Nephron progenitor cell (in vitro differentiated cells): ENCODE measurements around the gene BEST2.

Experiments used
- DNase-seq: peaks from one replicate; pipeline ENCODE4 v3.0.0; 2021
- H3K27ac Mint-ChIP-seq: 2 replicates; pipeline ENCODE4 v1.8.0; 2021; ENCODE audit warnings: mild to moderate bottlenecking, moderate library complexity, mixed read lengths
- H3K27me3 Mint-ChIP-seq: 2 replicates; pipeline ENCODE4 v1.8.0; 2021; ENCODE audit warnings: mild to moderate bottlenecking, low read depth, mixed read lengths; ENCODE audit not compliant: poor library complexity
- H3K36me3 Mint-ChIP-seq: 2 replicates; pipeline ENCODE4 v1.8.0; 2021; ENCODE audit warnings: low read depth, mixed read lengths
- H3K4me1 Mint-ChIP-seq: 2 replicates; pipeline ENCODE4 v1.8.0; 2021; ENCODE audit warnings: mixed read lengths
- H3K4me3 Mint-ChIP-seq: 2 replicates; pipeline ENCODE4 v1.8.0; 2021; ENCODE audit warnings: mild to moderate bottlenecking, moderate library complexity, mixed read lengths
- H3K9me3 Mint-ChIP-seq: 2 replicates; pipeline ENCODE4 v1.8.0; 2021; ENCODE audit warnings: mild to moderate bottlenecking, moderate library complexity, mixed read lengths
- TF ChIP-seq, protein P1 (sequence below): fragments of 200-600 bp; sonication (generic); IDR thresholded peaks from 2 replicates; pipeline ENCODE4 v1.5.0; 2021; ENCODE audit warnings: antibody characterized with exemption

Gene BEST2

DNA sequence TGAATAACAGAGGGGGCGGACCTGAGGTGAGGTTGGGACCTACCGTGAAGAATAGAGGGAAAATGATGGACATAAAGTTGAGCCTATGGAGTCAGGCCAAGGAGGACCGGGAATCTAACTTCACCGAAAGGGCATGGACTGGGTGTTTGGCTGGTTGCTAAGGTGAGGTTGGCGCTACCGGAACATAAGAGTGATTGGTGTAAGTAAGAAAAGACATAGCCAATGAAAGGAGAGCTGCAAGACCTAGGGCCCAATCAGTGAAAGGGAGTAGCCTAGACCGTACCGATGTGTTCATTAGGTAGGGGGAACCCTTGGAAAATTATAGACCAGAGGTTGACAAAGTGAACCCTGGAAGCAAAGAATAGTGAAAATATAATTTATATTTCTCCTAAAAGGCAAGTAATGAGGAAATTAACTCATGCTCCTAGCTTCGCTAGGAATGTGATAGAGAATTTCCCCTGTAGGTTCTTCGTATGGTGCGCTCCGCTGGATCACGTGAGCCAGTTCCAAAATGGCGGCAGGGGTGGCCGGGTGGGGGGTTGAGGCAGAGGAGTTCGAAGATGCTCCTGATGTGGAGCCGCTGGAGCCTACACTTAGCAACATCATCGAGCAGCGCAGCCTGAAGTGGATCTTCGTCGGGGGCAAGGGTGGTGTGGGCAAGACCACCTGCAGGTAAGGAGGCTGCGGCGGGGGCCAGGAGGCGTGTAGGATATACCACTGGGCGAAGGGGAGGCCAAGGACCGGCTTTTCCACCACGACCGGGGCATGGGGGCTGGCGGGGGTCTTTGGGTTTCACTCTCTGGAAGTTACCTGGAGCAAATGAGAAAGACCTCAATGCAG, 14.4 kb upstream of the BEST2 start, which contains the start of gene GET3:
GET3 (plus strand) TSS at position 503 of the 840 bp plus-strand sequence; CDS start at position 512, 9 bp downstream.
- Mint-ChIP-seq H3K27me3 (peaks cover 5% of the 10 kb centered on the region), H3K4me3 (peak within 1 kb of the TSS; percentile 100), H3K36me3 (peaks cover 26% of the 10 kb centered on the region), H3K4me1 (peaks cover 43% of the 10 kb centered on the region), H3K27ac (peak within 1 kb of the TSS; percentile 100), H3K9me3 (no peaks in the 10 kb centered on the region)
- TF ChIP-seq, protein P1, sequence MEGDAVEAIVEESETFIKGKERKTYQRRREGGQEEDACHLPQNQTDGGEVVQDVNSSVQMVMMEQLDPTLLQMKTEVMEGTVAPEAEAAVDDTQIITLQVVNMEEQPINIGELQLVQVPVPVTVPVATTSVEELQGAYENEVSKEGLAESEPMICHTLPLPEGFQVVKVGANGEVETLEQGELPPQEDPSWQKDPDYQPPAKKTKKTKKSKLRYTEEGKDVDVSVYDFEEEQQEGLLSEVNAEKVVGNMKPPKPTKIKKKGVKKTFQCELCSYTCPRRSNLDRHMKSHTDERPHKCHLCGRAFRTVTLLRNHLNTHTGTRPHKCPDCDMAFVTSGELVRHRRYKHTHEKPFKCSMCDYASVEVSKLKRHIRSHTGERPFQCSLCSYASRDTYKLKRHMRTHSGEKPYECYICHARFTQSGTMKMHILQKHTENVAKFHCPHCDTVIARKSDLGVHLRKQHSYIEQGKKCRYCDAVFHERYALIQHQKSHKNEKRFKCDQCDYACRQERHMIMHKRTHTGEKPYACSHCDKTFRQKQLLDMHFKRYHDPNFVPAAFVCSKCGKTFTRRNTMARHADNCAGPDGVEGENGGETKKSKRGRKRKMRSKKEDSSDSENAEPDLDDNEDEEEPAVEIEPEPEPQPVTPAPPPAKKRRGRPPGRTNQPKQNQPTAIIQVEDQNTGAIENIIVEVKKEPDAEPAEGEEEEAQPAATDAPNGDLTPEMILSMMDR, result no peak
- peak; percentile 82 for DNase-seq

DNA sequence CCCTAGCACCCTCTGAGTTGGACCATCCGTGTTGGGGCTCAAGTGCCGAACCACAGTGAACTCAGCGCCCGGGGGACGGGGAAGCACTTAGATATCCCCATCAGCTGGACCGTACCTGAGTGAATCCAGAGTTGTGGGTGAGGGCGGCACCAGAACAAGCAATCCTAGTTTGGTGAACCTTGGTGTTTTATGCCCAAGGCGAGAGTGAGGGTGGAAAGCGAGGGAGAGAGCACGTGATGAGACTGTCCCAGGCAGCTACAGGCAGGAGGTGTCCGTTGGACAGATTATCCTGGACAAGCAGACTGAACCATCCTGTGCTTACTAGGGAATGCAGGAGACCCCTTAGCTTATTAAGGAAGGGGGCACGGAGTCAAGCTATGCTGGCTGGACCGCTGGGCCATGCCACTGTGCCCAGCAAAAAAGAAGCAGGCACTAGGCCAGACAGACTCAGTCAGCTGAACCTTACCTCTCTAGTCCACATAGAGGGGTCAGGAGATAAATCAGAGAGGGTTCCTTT, 13.7 kb upstream of the BEST2 start:
- Mint-ChIP-seq H3K4me3 (peak overlapping the region; percentile 100), H3K27ac (peak overlapping the region; percentile 100), H3K27me3 (peaks cover 2% of the 10 kb centered on the region), H3K9me3 (no peaks in the 10 kb centered on the region), H3K4me1 (peaks cover 36% of the 10 kb centered on the region), H3K36me3 (peaks cover 27% of the 10 kb centered on the region)
- DNase-seq, result no peak
- TF ChIP-seq, protein P1, result no peak

DNA sequence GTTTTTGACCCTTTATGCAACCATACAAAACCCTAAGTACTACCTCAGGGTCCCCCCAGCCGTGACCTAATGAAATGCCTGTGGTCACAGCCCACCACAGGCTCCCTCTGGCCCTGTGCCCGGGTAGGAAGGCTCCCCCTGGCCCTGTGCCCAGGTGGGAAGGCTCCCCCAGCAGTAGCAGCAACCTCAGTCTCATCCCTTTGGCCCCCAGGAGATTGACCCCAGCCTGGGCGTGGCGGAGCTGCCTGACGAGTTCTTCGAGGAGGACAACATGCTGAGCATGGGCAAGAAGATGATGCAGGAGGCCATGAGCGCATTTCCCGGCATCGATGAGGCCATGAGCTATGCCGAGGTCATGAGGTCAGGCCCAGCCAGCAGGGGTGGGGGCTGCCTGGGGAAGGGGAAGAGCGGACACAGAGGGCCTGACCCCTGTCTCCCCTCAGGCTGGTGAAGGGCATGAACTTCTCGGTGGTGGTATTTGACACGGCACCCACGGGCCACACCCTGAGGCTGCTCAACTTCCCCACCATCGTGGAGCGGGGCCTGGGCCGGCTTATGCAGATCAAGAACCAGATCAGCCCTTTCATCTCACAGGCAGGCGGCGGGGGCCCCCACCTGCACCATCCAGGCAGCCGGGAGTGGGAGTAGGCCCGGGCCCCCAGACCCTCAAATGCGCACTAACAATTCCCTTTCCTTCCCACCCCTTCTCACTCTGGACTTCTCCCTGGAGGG, 6.3 kb upstream of the BEST2 start:
- Mint-ChIP-seq H3K27ac (no peak overlapping the region), H3K4me1 (peaks cover 5% of the 10 kb centered on the region), H3K9me3 (peaks cover 13% of the 10 kb centered on the region), H3K36me3 (peaks cover 64% of the 10 kb centered on the region), H3K4me3 (no peak overlapping the region), H3K27me3 (peaks cover 22% of the 10 kb centered on the region)
- TF ChIP-seq, protein P1, result no peak
- no peak for DNase-seq

DNA sequence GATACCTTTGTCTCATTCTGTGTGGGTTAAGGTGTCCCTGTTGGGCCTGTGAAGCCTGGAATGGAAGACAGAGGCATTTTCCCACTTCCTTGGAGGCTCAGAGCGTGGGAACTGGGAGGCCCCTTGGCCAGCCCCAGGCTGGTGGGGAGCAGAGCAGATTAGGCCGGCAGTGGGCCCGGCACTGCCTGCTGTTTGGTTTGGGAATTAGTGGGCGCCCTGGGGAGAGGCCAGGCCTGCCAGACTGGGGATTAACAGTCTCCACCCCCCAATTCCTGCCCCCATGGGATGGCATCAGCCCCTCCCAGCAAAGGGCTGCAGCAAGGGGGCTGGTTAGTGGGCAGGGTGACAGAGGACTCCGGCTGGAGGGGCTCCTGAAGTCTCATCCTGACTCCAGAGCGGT, 3.1 kb upstream of the BEST2 start:
- Mint-ChIP-seq H3K9me3 (peaks cover 13% of the 10 kb centered on the region), H3K4me1 (peaks cover 5% of the 10 kb centered on the region), H3K27ac (no peak overlapping the region), H3K27me3 (peaks cover 54% of the 10 kb centered on the region), H3K36me3 (peaks cover 45% of the 10 kb centered on the region), H3K4me3 (no peak overlapping the region)
- DNase-seq, result no peak
- TF ChIP-seq, protein P1, result no peak

DNA sequence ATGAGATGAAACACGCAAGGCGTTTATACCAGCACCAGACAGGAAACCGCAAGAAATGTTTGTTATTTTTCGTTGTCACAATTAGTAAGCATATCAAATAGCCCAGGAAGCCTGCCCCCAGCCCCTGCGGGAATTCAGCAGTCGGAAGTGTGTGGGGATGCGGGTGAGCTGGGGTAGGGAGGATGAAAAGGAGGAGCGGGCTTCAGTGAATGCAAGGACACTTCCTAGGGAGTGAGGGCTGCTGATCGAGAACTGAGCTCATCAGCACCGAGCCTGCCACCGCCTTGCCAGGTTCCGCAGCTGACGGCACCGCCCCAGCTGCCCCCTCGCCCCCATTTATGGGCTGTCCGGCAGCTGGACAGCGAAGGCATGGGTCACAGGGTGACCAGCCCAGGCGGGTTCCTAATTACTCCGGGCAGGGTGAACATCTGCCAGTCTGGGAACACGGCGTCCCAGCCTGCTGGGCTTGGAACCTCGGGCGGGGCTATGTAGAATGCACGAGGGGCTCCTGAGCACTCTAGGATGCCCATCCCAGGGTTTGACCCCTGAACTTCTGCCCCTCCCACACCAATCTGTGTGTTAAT, 1.6 kb upstream of the BEST2 start:
- H3K27me3 Mint-ChIP-seq, result peaks cover 68% of the 10 kb centered on the region
- peaks cover 35% of the 10 kb centered on the region for H3K36me3 Mint-ChIP-seq
- peaks cover 13% of the 10 kb centered on the region for H3K9me3 Mint-ChIP-seq
- H3K27ac Mint-ChIP-seq, result no peak overlapping the region
- DNase-seq, result no peak
- peaks cover 5% of the 10 kb centered on the region for H3K4me1 Mint-ChIP-seq
- H3K4me3 Mint-ChIP-seq, result no peak overlapping the region
- TF ChIP-seq, protein P1, result no peak
